ENCODE measurements around the gene WDR27.

WDR27 gene

GRCh38 chr6:169545982-169546381, 155.8 kb downstream of the WDR27 start:
- H3K4me3 ChIP-seq (ENCODE audit: low read depth, low read length) = no peak overlapping the region
- no peak for TF ChIP-seq CTCF (IDR thresholded peaks at IDR 0.05; ENCODE audit: low read depth, low read length)
- no peak for TF ChIP-seq MYC (IDR thresholded peaks at IDR 0.05; ENCODE audit: low read depth, low read length)
- DNase-seq (ENCODE audit: low read depth) = no peak

- no peak for DNase-seq (ENCODE audit: low read depth)
- H3K4me3 ChIP-seq (ENCODE audit: low read depth, low read length) = no peak overlapping the region
- no peak for TF ChIP-seq MAX (IDR thresholded peaks at IDR 0.05; ENCODE audit: low read depth, low read length)
- no peak for TF ChIP-seq MYC (IDR thresholded peaks at IDR 0.05; ENCODE audit: low read depth, low read length)
- TF ChIP-seq POLR2A (IDR thresholded peaks at IDR 0.05; ENCODE audit: extremely low read depth, insufficient read length) = no peak
- no peak for TF ChIP-seq CTCF (IDR thresholded peaks at IDR 0.05; ENCODE audit: low read depth, low read length)
Observed at GRCh38 chr6:169543704-169544103, 158.1 kb downstream of the WDR27 start.

- no peak for DNase-seq (ENCODE audit: low read depth)
- H3K4me3 ChIP-seq (ENCODE audit: low read depth, low read length) = no peak overlapping the region
- TF ChIP-seq CTCF (IDR thresholded peaks at IDR 0.05; ENCODE audit: low read depth, low read length) = no peak
- no peak for TF ChIP-seq MAX (IDR thresholded peaks at IDR 0.05; ENCODE audit: low read depth, low read length)
- TF ChIP-seq MYC (IDR thresholded peaks at IDR 0.05; ENCODE audit: low read depth, low read length) = no peak
- TF ChIP-seq POLR2A (IDR thresholded peaks at IDR 0.05; ENCODE audit: extremely low read depth, insufficient read length) = no peak
Observed at GRCh38 chr6:169542491-169542890, 159.3 kb downstream of the WDR27 start.

- TF ChIP-seq POLR2A (IDR thresholded peaks at IDR 0.05; ENCODE audit: extremely low read depth, insufficient read length) (no peak), CTCF (IDR thresholded peaks at IDR 0.05; ENCODE audit: low read depth, low read length) (no peak), MYC (IDR thresholded peaks at IDR 0.05; ENCODE audit: low read depth, low read length) (no peak), MAX (IDR thresholded peaks at IDR 0.05; ENCODE audit: low read depth, low read length) (no peak)
- DNase-seq (ENCODE audit: low read depth) = no peak
- H3K4me3 ChIP-seq (ENCODE audit: low read depth, low read length) = no peak overlapping the region
Observed at GRCh38 chr6:169539176-169539897, 162.5 kb downstream of the WDR27 start.

GRCh38 chr6:169536446-169537170, 165.2 kb downstream of the WDR27 start:
- DNase-seq (ENCODE audit: low read depth) = peak; percentile 14

More at GRCh38 chr6:169536446-169537170, 165.2 kb downstream of the WDR27 start:
- H3K4me3 ChIP-seq (ENCODE audit: low read depth, low read length) = no peak overlapping the region
- TF ChIP-seq MAX (IDR thresholded peaks at IDR 0.05; ENCODE audit: low read depth, low read length) = no peak
- no peak for TF ChIP-seq MYC (IDR thresholded peaks at IDR 0.05; ENCODE audit: low read depth, low read length)
- no peak for TF ChIP-seq CTCF (IDR thresholded peaks at IDR 0.05; ENCODE audit: low read depth, low read length)
- no peak for TF ChIP-seq POLR2A (IDR thresholded peaks at IDR 0.05; ENCODE audit: extremely low read depth, insufficient read length)
